Stimulated activated CD4-positive, alpha-beta T cell treated with anti-CD3 and anti-CD28 coated beads, TNF-alpha, amount 100 ng/mL, for 4 hours (primary cell): ENCODE measurements around the gene ATP23.

Experiments
- DNase-seq, 3 experiments: peaks; one replicate each; pipeline ENCODE4 v3.0.0-alpha.2; 2020; ENCODE audit warnings: low read depth in 3 of 3

ATP23 gene

DNA sequence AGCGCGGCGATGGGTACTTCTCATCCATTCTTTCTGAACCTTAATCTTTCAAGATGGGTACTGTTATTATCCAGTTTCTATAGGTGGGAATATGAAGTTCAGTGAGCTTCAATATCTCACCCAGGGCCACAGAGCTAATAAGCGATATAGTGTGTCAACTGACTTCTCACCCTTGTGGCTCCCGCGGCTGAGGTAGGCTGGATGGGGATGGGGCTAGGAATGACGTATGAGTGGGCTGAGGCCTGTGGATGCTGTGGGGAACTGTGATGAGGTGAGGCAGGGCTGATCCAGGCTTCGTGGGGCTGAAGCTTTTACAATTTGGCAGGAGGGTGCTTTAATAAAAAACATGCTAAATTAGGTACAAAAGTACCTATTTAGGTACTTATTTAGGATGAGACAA is 32.9 kb upstream of the ATP23 start:
- DNase-seq = no peak

DNA sequence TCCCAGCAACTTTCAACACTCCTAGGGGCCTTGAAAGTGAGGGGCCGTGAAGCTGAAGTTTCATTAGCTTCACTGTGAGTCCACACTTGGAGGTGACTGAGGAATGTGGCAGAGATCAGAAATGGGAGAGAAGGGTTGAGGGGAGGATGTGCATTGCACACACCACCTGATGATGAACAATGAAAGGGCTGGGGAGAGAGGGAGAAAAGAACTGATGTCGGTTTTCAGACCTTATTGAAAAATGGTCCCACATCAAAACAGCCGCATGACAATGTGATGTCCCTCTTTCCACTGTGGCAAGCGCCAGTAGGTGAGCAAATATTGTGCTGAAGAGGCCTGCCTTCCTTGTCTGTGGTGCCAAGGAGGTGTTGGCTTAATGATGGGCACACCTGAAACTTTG is 32.3 kb upstream of the ATP23 start:
- no peak for DNase-seq

DNA sequence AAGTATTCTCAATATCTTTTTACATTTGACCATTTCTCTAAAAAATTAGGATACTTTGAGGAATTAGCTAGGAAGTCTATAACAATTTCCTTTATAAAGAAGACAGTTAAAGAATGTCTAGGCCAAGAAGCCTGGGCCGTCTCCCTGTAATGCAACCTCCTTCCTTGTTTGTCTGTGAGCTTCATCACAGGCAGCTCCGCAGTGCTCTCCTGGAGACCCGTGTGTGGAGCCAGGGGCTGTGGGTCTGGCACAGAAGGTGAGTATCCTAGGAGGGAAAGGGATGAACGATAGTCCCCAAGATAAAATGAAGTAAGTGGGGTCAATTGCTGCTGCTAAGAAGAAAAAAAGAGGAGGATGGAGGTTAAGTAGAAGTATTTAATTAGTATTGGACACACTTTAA is 31.8 kb upstream of the ATP23 start:
- DNase-seq = no peak

GRCh38 chr12:57918147-57918546 is 23.2 kb upstream of the ATP23 start:
- no peak for DNase-seq

- DNase-seq = no peak
These were observed 14.3 kb upstream of the ATP23 start for GRCh38 chr12:57927086-57927485.

GRCh38 chr12:57929092-57929830 is 12.1 kb upstream of the ATP23 start:
- DNase-seq = no peak

GRCh38 chr12:57934819-57935218 is 6.5 kb upstream of the ATP23 start:
- no peak for DNase-seq

DNA sequence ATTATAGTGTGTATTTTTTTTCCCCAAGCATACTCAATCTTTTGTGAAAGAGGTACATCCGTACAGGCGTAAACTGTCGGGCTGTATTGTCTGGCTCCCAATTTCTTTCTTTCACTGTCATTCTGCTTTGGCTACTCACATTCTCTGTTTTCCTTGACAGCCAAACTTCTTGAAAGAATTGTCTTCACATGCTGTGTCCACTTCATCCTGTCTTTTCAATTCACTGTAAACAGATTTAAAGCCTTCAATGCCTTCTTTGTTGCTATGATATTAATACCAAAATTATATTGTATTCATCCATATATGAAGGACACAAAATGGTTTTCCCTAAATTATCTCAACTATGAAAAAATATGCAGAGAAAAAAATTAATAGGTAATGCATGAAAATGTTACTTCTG is 6.0 kb upstream of the ATP23 start:
- no peak for DNase-seq

- peak; percentile 68 to 85 (median 77) for DNase-seq
These were observed 5.4 kb upstream of the ATP23 start for GRCh38 chr12:57935839-57936512.

- DNase-seq = no peak
These were observed 4.9 kb upstream of the ATP23 start for GRCh38 chr12:57936513-57936883.

DNA sequence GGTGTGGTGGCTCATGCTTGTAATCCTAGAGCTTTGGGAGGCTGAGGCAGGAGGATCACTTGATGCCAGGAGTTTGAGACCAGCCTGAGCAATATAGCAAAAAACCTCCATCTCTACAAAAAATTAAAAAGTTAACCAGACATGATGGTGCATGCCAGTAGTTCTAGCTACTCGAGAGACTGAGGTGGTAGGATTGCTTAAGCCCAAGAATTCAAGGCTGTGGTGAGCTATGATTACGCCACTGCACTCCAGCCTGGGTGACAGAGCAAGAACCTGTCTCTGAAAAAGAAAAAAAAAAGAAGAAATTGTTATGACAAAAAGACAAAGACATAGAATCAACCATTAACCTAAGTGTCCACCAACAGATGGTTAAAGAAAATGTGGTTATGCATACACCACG is 2.1 kb upstream of the ATP23 start:
- DNase-seq = no peak

DNA sequence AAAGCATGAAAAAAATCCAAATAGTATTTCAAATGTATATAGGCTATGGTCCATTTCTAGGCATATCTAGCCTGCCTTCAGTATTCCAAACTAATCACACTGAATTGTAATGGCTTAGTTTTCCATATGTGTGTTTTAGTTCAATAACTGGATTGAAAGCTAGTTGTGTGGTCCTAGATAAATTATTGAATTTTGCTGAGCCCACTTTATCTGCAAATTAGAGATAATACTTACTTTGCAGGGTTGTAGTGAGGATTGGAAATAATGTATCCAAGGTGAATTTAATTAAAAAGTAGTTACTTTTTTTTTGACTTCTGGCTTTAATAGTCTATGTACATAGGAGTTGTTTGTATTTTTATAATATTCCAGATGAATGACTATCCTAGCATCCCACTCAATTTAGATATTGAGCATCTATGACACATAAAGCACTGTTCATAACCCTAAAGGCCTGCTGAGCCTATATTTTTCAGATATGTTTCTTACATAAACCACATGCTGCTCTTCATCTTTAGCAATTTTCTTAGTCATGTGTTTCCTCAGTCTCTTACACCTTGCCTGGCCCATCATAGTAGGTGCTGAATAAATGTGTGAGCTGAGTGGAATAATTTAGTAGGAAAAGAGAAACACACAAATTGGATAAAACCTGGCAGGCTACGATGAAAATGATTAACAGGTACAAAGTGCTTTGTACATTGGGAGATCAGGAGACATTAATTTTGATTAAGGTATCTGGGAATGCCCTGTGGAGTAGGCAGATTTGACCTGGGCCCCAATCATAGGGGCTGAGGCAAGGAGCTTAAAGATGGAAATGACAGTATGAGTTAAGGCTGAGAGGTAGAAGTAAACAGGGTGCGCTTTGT is 1.1 kb upstream of the ATP23 start:
- no peak for DNase-seq

DNA sequence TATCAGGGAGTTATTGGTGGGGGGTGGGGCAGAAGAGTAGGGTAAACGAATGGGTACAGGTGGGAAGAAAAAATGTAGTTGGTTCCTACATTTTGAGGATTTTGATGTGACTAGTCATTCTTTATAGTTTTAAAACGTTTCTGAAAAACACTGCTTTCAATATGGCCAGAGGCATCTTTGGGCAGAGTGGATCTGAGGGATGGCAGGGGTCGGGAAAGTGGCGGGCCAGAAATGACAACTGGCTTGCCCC is 527 bp upstream of the ATP23 start:
- DNase-seq = no peak

- DNase-seq = no peak
These were observed 2.2 kb downstream of the ATP23 start for GRCh38 chr12:57943438-57944080.

DNA sequence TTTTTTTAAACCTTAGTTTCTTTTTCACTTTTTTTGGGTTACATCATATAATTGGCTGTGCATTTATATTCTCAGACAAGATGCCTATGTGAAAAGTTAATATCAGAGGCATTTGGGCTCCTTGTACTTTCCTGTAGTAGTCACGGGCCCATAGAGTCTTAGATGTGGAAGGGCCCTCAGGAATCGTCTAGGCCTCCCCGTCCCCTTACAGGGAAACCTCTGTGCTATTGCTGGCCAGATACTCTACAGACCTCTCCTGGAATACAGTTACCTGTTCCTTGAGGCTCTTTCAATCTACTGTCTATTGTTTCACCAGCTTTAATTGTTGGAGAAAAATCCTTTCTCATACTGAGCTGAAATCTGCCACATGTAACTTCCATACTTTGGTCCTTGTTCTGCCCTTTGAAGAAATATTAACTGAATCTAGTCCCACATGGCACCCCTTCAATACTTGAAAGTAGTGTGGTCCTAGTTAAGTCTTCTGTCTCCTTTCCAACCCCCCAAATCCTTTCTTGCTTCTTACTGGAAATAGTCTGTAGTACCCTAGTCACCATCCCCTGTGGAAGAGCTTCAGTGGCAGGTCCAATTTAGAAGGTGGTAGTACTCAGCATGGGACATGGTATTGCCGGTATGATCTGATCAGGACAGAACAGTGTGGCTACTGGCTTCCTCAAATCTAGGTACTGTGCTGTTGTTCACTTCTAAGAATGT is 3.1 kb downstream of the ATP23 start:
- no peak for DNase-seq

GRCh38 chr12:57952766-57953165 is 11.4 kb downstream of the ATP23 start:
- no peak for DNase-seq

GRCh38 chr12:57954768-57955167 is 13.4 kb downstream of the ATP23 start:
- DNase-seq = no peak

DNA sequence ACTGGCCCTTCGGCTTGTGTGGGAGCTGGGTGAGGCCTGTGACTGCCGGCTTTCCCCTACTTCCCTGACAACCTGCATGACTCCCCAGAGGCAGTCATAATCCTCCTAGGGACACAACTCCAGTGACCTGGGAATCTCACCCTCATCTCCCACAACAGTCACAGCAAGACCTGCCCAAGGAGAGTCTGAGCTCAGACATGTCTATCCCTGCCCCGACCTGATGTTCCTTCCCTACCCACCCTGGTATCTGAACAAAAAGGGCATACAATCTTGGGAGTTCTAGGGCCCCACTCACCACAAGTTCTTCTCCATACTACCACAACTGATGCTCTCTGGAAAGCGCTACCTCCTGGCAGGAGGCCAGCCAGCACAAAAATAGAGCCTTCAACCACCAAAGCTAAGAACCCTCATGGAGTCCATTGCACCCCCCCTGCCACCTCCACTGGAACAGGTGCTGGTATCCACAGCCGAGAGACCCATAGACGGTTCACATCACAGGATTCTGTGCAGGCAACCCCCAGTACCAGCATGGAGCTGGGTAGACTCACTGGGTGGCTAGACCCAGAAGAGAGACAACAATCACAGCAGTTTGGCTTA is 16.8 kb downstream of the ATP23 start:
- no peak for DNase-seq

- DNase-seq = no peak
These were observed 23.1 kb downstream of the ATP23 start for GRCh38 chr12:57964421-57964820.

DNA sequence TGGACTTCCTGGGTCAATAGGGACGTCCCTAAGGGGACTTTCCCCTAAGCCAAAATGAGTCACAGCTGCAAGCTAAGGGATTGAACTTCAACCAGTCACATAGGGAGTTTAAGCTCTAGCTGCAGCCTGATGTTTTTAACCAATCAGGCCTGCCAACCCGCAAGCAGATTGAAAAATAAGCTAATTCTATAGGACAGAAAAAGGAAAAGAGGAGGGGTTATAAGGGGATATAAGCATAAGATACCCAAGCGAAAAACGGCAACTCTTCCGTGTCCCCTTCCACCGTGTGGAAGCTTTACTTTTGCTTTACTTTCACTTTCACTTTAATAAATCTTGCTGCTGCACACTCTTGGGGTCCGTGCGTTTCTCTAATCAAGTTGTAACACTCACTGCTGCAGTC is 24.4 kb downstream of the ATP23 start:
- no peak for DNase-seq

DNA sequence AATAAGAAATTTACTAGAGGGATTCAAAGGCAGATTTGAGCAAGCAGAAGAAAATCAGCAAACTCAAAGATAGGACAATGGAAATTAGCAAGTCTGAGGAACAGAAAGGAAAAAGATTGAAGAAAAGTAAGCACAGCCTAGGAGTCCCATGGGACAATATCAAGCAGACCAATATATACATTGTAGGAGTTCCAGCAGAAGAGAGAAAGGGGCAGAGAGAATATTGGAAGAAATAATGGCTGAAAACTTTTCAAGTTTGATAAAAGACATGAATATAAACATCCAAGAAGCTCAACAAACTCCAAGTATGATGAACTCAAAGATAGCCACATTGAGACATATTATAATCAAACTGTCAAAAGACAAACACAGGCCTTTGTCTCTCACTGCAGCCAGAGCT is 25.2 kb downstream of the ATP23 start:
- no peak for DNase-seq
